Esophagus muscularis mucosa (tissue), 3 donors: ENCODE measurements around the gene RILPL1.

Experiments used
- POLR2A ChIP-seq: fragments of 450-650 bp; IDR thresholded peaks from one replicate; pipeline ENCODE4 v1.6.1; 2017; ENCODE audit warnings: antibody characterized with exemption, moderate library complexity, mild to moderate bottlenecking, low read depth
- TF ChIP-seq, protein P1 (sequence below), 3 experiments: fragments of 200-600 bp in 2 of 3; fragments of 450-650 bp in 1 of 3; sonication (generic) in 2 of 3; IDR thresholded peaks; one replicate each; pipeline ENCODE4 v1.5.1; 2017 to 2019; ENCODE audit warnings: antibody characterized with exemption in 3 of 3, mild to moderate bottlenecking in 2 of 3, moderate library complexity in 1 of 3

DNA sequence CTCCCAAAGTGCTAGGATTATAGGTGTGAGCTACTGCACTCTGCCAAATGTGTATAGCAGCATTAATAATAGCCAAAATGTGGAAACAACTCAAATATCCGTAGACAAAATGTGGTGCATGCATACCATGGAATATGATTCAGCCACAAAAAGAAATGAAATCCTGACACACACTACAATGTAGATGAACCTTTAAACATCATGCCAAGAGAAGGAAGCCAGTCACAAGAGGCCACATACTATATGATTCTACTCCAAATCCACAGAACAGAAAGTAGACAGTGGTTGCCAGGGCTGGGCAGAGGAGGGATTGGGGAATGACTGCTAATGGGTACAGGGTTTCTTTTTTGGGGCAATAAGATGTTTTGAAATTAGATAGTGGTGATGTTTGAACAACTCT, 43.1 kb upstream of the RILPL1 start:
- TF ChIP-seq, protein P1, sequence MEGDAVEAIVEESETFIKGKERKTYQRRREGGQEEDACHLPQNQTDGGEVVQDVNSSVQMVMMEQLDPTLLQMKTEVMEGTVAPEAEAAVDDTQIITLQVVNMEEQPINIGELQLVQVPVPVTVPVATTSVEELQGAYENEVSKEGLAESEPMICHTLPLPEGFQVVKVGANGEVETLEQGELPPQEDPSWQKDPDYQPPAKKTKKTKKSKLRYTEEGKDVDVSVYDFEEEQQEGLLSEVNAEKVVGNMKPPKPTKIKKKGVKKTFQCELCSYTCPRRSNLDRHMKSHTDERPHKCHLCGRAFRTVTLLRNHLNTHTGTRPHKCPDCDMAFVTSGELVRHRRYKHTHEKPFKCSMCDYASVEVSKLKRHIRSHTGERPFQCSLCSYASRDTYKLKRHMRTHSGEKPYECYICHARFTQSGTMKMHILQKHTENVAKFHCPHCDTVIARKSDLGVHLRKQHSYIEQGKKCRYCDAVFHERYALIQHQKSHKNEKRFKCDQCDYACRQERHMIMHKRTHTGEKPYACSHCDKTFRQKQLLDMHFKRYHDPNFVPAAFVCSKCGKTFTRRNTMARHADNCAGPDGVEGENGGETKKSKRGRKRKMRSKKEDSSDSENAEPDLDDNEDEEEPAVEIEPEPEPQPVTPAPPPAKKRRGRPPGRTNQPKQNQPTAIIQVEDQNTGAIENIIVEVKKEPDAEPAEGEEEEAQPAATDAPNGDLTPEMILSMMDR (IDR thresholded peaks at IDR 0.05) = no peak
- no peak for TF ChIP-seq POLR2A
